ENCODE data around the gene WDR89.
"Not testable (repeated sequence)": the region's sequence is repeated elsewhere in the genome, so short reads cannot be mapped to it uniquely, and the experiment has no call there.

The WDR89 gene

GRCh38 chr14:63614679-63615363 is 26.9 kb downstream of the WDR89 start:
- intact Hi-C loops (cut with DNase I): no loop called here
- DNase-seq: no peak

- no peak for DNase-seq
Measured at GRCh38 chr14:63611078-63611477, 30.6 kb downstream of the WDR89 start.

GRCh38 chr14:63605041-63605532 is 36.6 kb downstream of the WDR89 start:
- DNase-seq: no peak
- intact Hi-C loops (cut with DNase I): no loop called here

More at GRCh38 chr14:63611078-63611477, 30.6 kb downstream of the WDR89 start:
- intact Hi-C loops (cut with DNase I): no loop called here

GRCh38 chr14:63604626-63605025 is 37.0 kb downstream of the WDR89 start:
- DNase-seq: no peak
- intact Hi-C loops (cut with DNase I): no loop called here

- intact Hi-C loops (cut with DNase I): no loop called here
- no peak for DNase-seq
Measured at GRCh38 chr14:63603749-63604277, 37.9 kb downstream of the WDR89 start.

GRCh38 chr14:63598807-63599206 is 42.9 kb downstream of the WDR89 start:
- intact Hi-C loops (cut with DNase I): no loop called here

GRCh38 chr14:63596998-63597658 is 44.5 kb downstream of the WDR89 start:
- no peak for DNase-seq
- intact Hi-C loops (cut with DNase I): no loop called here

More at GRCh38 chr14:63598807-63599206, 42.9 kb downstream of the WDR89 start:
- peak in 30 of 42 donors; percentile 7 to 76 (median 46) for DNase-seq

GRCh38 chr14:63594455-63595372 is 47.0 kb downstream of the WDR89 start:
- no peak for DNase-seq
- intact Hi-C loops (cut with DNase I): no loop called here

GRCh38 chr14:63583046-63583445 is 58.6 kb downstream of the WDR89 start:
- intact Hi-C loops (cut with DNase I); DNase-seq: not testable (repeated sequence)

- intact Hi-C loops (cut with DNase I): no loop called here
- no peak for DNase-seq
Measured at GRCh38 chr14:63581491-63581890, 60.2 kb downstream of the WDR89 start.

- intact Hi-C loops (cut with DNase I): no loop called here
- DNase-seq: no peak
Measured at GRCh38 chr14:63578300-63578699, 63.4 kb downstream of the WDR89 start.

- intact Hi-C loops (cut with DNase I): no loop called here
Measured at GRCh38 chr14:63573581-63573980, 68.1 kb downstream of the WDR89 start.

GRCh38 chr14:63565448-63565847 is 76.2 kb downstream of the WDR89 start:
- no peak for DNase-seq
- intact Hi-C loops (cut with DNase I): no loop called here

More at GRCh38 chr14:63573581-63573980, 68.1 kb downstream of the WDR89 start:
- no peak for DNase-seq

GRCh38 chr14:63564318-63564717 is 77.4 kb downstream of the WDR89 start:
- intact Hi-C loops (cut with DNase I): no loop called here
- no peak for DNase-seq

GRCh38 chr14:63563370-63564026 is 78.2 kb downstream of the WDR89 start:
- no peak for DNase-seq
- intact Hi-C loops (cut with DNase I): no loop called here

- intact Hi-C loops (cut with DNase I): no loop called here
- no peak for DNase-seq
Measured at GRCh38 chr14:63562405-63562804, 79.3 kb downstream of the WDR89 start.

GRCh38 chr14:63555572-63555971 is 86.1 kb downstream of the WDR89 start:
- intact Hi-C loops (cut with DNase I): no loop called here
- DNase-seq: no peak

GRCh38 chr14:63551332-63551731 is 90.3 kb downstream of the WDR89 start:
- intact Hi-C loops (cut with DNase I): no loop called here
- peak in 11 of 42 donors; percentile 2 to 47 (median 9) for DNase-seq

Data from head of caudate nucleus (tissue), 42 donors.